Colonic mucosa (tissue), 4 donors: Measurements from ENCODE around the gene CDC42BPB. TPM values are rescaled to one million over a fixed set of nuclear protein-coding genes. Genes with fewer than 3 reads are reported as not detected.

Experiments used
- DNase-seq: peaks from one replicate; pipeline ENCODE4 v3.0.0-alpha.2; 2020
- H3K27ac ChIP-seq: fragments of 200-600 bp; one replicate; pipeline ENCODE4 v1.8.0; 2021
- H3K27me3 ChIP-seq: fragments of 200-600 bp; one replicate; pipeline ENCODE4 v1.8.0; 2021
- H3K36me3 ChIP-seq: fragments of 200-600 bp; one replicate; pipeline ENCODE4 v1.8.0; 2021
- H3K4me1 ChIP-seq: fragments of 200-600 bp; one replicate; pipeline ENCODE4 v1.8.0; 2021; ENCODE audit warnings: mild to moderate bottlenecking
- H3K4me3 ChIP-seq: fragments of 200-600 bp; one replicate; pipeline ENCODE4 v1.8.0; 2021
- H3K9ac ChIP-seq, 2 donors: one replicate each; pipeline ENCODE4 v1.7.0; 2013; ENCODE audit warnings: control low read depth in 2 of 2, low read depth in 2 of 2, low read length in 2 of 2
- H3K9me3 ChIP-seq: fragments of 200-600 bp; one replicate; pipeline ENCODE4 v1.8.0; 2021
- intact Hi-C: fragments of 100-400 bp; cut with DNase I; formaldehyde crosslinking; loops from one replicate; pipeline ENCODE4 v1.14.1; 2022
- total RNA-seq, 2 donors: library from RNA; stranded (reverse); fragmentation: NEBNext Ultra II Directional in 1 of 2; extraction: Animal tissue kit (Norgen Biotek cat#: 25700) in 1 of 2; gene quantifications; one replicate each; pipeline ENCODE4 v1.2.1, GENCODE V29; 2021
- TF ChIP-seq, protein P1 (sequence below): fragments of 200-600 bp; IDR thresholded peaks from one replicate; pipeline ENCODE4 v1.8.0; 2022; ENCODE audit warnings: antibody characterized with exemption, mild to moderate bottlenecking
- donor health status: healthy.
- donor health status: DM: no; HTN: no; CAD: no.
- donor health status: DM: no; HTN: no; CAD: no.

Gene CDC42BPB
- total RNA-seq, 2 donors from 2014 or later, result 67.9 to 83.8 TPM

DNA sequence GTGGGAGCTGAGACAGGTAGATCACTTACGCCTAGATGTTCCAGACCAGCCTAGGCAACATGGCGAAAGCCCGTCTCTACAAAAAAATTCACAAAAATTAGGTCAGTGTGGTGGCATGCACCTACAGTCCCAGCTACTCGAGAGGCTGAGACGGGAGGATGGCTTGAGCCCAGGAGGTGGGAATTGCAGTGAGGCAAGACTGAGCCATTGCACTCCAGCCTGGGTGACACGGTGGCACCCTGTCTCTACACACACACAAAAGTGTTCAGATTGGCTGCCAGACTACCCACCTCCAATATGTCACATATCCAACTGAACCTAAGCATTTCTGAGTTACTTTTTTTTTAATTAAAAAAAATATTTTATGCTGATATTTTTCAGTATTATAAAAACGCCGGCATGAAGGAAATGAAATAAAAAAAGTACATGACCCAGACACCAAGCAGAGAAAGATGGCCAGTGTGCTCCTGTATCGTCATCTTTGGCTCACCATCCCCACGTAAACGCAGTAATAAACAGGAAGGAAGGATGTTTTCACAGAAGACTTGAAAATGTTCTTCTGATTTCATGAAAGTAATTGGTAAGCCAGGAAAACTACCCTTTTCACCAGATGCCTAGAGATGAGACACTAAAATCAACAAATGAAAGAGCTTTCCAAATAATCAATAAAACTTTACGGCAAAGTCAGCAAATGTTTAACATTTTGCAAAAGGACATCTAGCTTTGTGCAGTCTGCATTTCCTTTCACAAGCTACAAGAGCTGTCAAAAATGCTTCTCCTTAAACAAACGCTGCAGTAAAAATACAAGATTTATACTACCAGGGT, 26.4 kb downstream of the CDC42BPB start:
- H3K27ac ChIP-seq, result peak overlapping the region; percentile 58

DNA sequence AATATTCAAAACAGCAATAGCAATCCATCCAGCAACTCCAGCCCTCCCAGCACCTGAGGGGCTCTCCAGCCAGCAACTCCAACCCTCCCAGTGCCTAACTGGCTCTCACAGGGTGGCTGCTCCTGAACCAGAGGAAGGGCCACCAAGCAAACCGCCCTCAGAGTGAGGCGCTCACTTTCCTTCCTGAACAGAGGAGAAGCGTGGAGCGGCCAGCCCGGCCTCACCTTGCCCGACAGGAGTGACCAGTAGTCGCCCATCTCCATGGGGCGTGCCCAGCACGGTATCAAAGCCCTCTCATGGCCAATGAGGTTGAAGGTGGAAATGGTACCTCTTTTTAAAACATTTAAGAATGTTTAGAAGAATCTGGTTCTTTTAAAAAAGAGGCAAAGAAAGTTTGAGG, 27.4 kb downstream of the CDC42BPB start:
- TF ChIP-seq, protein P1, sequence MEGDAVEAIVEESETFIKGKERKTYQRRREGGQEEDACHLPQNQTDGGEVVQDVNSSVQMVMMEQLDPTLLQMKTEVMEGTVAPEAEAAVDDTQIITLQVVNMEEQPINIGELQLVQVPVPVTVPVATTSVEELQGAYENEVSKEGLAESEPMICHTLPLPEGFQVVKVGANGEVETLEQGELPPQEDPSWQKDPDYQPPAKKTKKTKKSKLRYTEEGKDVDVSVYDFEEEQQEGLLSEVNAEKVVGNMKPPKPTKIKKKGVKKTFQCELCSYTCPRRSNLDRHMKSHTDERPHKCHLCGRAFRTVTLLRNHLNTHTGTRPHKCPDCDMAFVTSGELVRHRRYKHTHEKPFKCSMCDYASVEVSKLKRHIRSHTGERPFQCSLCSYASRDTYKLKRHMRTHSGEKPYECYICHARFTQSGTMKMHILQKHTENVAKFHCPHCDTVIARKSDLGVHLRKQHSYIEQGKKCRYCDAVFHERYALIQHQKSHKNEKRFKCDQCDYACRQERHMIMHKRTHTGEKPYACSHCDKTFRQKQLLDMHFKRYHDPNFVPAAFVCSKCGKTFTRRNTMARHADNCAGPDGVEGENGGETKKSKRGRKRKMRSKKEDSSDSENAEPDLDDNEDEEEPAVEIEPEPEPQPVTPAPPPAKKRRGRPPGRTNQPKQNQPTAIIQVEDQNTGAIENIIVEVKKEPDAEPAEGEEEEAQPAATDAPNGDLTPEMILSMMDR, result no peak
- DNase-seq, result no peak
- Histone ChIP-seq H3K27me3 (no peaks in the 10 kb centered on the region), H3K9me3 (no peaks in the 10 kb centered on the region), H3K4me3 (no peak overlapping the region), H3K9ac (no peak overlapping the region), H3K27ac (no peak overlapping the region), H3K36me3 (no peaks in the 10 kb centered on the region), H3K4me1 (peaks cover 21% of the 10 kb centered on the region)
- intact Hi-C loops, result no loop called here

More for the DNA sequence above, 26.4 kb downstream of the CDC42BPB start:
- TF ChIP-seq, protein P1, result no peak
- intact Hi-C loops, result no loop called here
- no peaks in the 10 kb centered on the region for H3K36me3 ChIP-seq
- no peaks in the 10 kb centered on the region for H3K27me3 ChIP-seq
- no peak for DNase-seq
- peak overlapping the region in 1 of 2 donors; percentile 57 for H3K9ac ChIP-seq
- peaks cover 21% of the 10 kb centered on the region for H3K4me1 ChIP-seq
- no peaks in the 10 kb centered on the region for H3K9me3 ChIP-seq
- no peak overlapping the region for H3K4me3 ChIP-seq

DNA sequence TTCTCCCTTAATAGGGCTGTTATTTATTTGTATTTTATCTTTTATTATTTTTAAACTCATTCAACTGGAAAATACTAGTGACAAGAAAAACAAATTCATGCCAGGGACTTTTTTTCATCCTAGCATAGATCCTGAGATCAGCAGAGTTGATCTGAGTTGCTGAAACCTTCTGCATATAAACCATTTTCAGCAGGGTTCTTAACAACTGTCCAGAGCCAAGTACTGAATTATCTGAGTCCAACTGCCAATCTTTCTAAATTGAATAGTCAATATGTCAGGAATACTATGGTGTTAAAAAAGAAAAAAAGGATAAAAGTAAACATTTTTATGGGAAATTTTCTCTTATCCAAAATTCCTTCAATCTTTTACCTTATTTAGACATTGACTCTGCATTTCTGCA, 28.6 kb downstream of the CDC42BPB start:
- no peak overlapping the region for H3K4me3 ChIP-seq
- TF ChIP-seq, protein P1, result no peak
- intact Hi-C loops, result no loop called here
- no peaks in the 10 kb centered on the region for H3K36me3 ChIP-seq
- H3K9me3 ChIP-seq, result no peaks in the 10 kb centered on the region
- no peak overlapping the region for H3K9ac ChIP-seq
- no peak for DNase-seq
- H3K27ac ChIP-seq, result no peak overlapping the region
- peaks cover 15% of the 10 kb centered on the region for H3K4me1 ChIP-seq
- no peaks in the 10 kb centered on the region for H3K27me3 ChIP-seq

DNA sequence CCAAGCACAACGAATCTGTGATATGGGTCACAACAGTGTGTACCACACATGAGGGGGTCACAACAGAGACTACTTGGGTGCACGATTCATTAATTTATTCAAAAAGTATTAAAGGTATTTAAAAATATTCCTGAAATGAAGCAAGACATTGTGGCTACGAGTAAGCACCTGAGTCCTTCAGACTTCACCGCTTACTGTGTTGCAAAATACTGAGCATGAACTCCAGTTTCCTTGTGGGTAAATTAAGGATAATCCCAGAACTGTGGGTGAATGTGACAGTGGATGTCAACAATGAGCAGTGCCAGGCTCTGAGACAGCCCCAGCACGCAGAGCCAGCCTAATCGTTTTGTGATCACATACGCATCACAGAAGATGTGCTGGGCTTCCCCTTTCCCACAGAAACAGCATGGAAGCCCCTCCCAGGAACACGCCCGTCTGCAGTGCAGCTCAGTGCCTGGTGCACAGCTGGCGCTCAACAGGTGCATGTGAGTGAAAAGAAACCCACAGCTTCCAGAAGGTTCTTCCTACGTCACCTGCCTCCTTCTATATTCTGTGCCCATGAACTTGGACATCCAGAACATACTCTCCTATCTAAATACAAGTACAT, 29.1 kb downstream of the CDC42BPB start:
- H3K27ac ChIP-seq, result no peak overlapping the region
- no peaks in the 10 kb centered on the region for H3K9me3 ChIP-seq
- H3K4me1 ChIP-seq, result peaks cover 15% of the 10 kb centered on the region
- peak; percentile 57 for DNase-seq
- no peak overlapping the region for H3K9ac ChIP-seq
- no peaks in the 10 kb centered on the region for H3K36me3 ChIP-seq
- H3K4me3 ChIP-seq, result no peak overlapping the region
- TF ChIP-seq, protein P1, result no peak
- H3K27me3 ChIP-seq, result no peaks in the 10 kb centered on the region
- intact Hi-C loops, result no loop called here

DNA sequence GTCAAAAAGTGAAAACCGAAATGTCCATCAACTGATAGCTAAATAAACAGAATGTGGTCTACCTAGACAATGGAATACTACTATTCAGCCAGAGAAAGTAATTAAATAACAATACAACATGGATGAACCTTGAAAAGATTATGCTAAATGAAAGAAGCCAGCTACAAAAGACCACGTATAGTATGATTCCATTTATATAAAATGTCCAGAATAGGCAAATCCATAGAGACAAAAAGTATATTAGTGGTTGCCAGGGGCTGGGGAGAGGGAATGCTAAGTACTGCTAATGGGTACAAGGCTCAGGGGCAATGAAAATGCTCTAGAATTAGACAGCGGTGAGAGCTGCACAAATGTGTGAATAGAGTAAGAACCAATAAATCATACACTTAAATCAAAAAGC, 29.9 kb downstream of the CDC42BPB start:
- Histone ChIP-seq H3K9me3 (no peaks in the 10 kb centered on the region), H3K36me3 (no peaks in the 10 kb centered on the region), H3K27ac (no peak overlapping the region), H3K4me1 (peaks cover 15% of the 10 kb centered on the region), H3K9ac (no peak overlapping the region), H3K4me3 (no peak overlapping the region), H3K27me3 (no peaks in the 10 kb centered on the region)
- TF ChIP-seq, protein P1, result no peak
- intact Hi-C loops, result no loop called here
- no peak for DNase-seq
